Mucosa of rectum (tissue), 2 donors: ENCODE data around the gene HNRNPL.
"Not testable (repeated sequence)": the region's sequence is repeated elsewhere in the genome, so short reads cannot be mapped to it uniquely, and the experiment has no call there.

Experiments
- H3K27ac ChIP-seq, 2 donors: one replicate each; pipeline ENCODE4 v1.7.0; 2013; ENCODE audit warnings: inconsistent platforms in 2 of 2, low read depth in 2 of 2, low read length in 2 of 2
- H3K27me3 ChIP-seq, 2 donors: one replicate each; pipeline ENCODE4 v1.7.0; 2013; ENCODE audit warnings: low read length in 2 of 2; ENCODE audit not compliant: control insufficient read depth in 2 of 2, insufficient read depth in 2 of 2
- H3K36me3 ChIP-seq, 2 donors: one replicate each; pipeline ENCODE4 v1.7.0; 2013; ENCODE audit warnings: low read length in 2 of 2; ENCODE audit not compliant: control insufficient read depth in 2 of 2, insufficient read depth in 2 of 2
- H3K4me1 ChIP-seq, 2 donors: one replicate each; pipeline ENCODE4 v1.7.0; 2013; ENCODE audit warnings: low read length in 2 of 2, mild to moderate bottlenecking in 1 of 2; ENCODE audit not compliant: control insufficient read depth in 2 of 2, insufficient read depth in 2 of 2
- H3K4me3 ChIP-seq, 2 donors: one replicate each; pipeline ENCODE4 v1.7.0; 2013; ENCODE audit warnings: low read length in 2 of 2
- H3K9ac ChIP-seq, 2 donors: one replicate each; pipeline ENCODE4 v1.7.0; 2013; ENCODE audit warnings: low read length in 2 of 2, low read depth in 1 of 2, mild to moderate bottlenecking in 1 of 2
- H3K9me3 ChIP-seq, 2 donors: one replicate each; pipeline ENCODE4 v1.7.0; 2013; ENCODE audit warnings: low read length in 2 of 2; ENCODE audit not compliant: control insufficient read depth in 2 of 2
- donor health status: healthy.
- donor health status: Normal muscosa, but diverticular disease.

The HNRNPL gene

GRCh38 chr19:38803543-38803942 lies 46.2 kb downstream of the HNRNPL start:
- Histone ChIP-seq H3K9me3 (no peaks in the 10 kb centered on the region), H3K4me3 (no peak overlapping the region), H3K27ac (no peak overlapping the region), H3K4me1 (peaks cover under 1 to 3% of the 10 kb centered on the region in 2 donors), H3K9ac (no peak overlapping the region), H3K27me3 (no peaks in the 10 kb centered on the region), H3K36me3 (peaks cover 41 to 56% of the 10 kb centered on the region in 2 donors)

DNA sequence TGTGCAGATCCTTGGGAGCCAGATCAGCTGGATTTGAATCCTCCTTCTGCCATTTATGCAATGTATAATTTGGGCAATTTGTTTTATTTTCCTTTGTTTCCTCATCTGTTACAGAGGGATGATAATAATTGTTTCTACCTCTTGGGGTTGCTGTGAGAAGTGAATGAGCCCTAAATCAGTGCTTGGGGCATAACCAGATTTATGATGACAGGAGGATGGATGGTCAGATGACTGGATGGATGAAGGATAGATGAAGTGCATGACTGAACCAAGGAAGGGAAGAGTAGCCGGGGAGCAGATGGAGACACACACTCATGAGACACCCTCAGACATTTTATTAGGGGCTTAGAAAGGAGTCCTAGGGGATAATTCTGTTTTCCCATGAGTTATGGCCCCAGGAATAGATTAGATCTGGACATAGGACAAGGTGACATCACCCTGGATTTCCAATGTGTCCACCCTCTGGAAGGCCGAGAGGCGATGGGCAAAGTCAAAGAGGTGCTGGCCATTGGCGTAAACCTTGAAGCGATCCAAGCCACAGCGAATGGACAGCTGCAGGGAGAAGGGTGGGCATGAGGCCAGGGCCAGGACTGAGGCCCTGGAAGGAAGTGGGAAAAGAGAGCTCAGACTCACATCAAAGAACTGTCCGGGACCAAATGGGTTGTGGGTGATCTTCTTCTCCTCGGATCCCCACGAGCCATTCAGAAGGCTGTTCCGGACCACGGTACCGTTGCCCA lies 48.3 kb downstream of the HNRNPL start:
- Histone ChIP-seq H3K27ac (no peak overlapping the region), H3K4me1 (no peaks in the 10 kb centered on the region), H3K36me3 (peaks cover 39 to 54% of the 10 kb centered on the region in 2 donors), H3K9ac (no peak overlapping the region), H3K4me3 (no peak overlapping the region), H3K27me3 (no peaks in the 10 kb centered on the region), H3K9me3 (no peaks in the 10 kb centered on the region)

- peaks cover 37 to 49% of the 10 kb centered on the region in 2 donors for H3K36me3 ChIP-seq
- H3K9ac ChIP-seq: no peak overlapping the region
- no peaks in the 10 kb centered on the region for H3K9me3 ChIP-seq
- H3K27ac ChIP-seq: no peak overlapping the region
- no peaks in the 10 kb centered on the region for H3K27me3 ChIP-seq
- no peaks in the 10 kb centered on the region for H3K4me1 ChIP-seq
- H3K4me3 ChIP-seq: no peak overlapping the region
These were observed 49.0 kb downstream of the HNRNPL start for GRCh38 chr19:38800577-38801347.

DNA sequence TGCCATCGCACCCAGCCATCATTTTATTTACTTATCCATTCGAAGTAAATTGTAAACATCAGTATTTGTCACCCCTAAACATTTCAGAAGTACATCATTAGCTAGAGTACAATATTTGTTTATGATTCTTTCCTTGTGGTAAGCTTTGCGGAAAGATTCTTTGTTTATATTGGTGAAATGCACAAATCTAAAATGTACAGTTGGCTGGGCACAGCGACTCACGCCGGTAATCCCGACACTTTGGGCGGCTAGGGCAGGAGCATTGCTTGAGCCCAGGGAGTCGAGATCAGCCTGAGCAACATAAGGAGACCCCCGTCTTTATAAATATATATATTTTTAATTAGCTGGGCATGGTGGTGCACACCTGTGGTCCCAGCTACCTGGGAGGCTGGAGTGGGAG lies 50.7 kb downstream of the HNRNPL start:
- Histone ChIP-seq H3K9me3 (no peaks in the 10 kb centered on the region), H3K36me3 (peaks cover 29 to 38% of the 10 kb centered on the region in 2 donors), H3K9ac (no peak overlapping the region), H3K27ac (no peak overlapping the region), H3K27me3 (no peaks in the 10 kb centered on the region), H3K4me1 (no peaks in the 10 kb centered on the region), H3K4me3 (no peak overlapping the region)

- H3K4me3 ChIP-seq, H3K4me1 ChIP-seq, H3K27ac ChIP-seq, H3K9me3 ChIP-seq, H3K27me3 ChIP-seq, H3K9ac ChIP-seq: not testable (repeated sequence)
- peaks cover 19 to 28% of the 10 kb centered on the region in 2 donors for H3K36me3 ChIP-seq
These were observed 52.0 kb downstream of the HNRNPL start for GRCh38 chr19:38797781-38798180.

- H3K4me1 ChIP-seq: peaks cover 3 to 6% of the 10 kb centered on the region in 2 donors
- peaks cover 8 to 12% of the 10 kb centered on the region in 2 donors for H3K36me3 ChIP-seq
- H3K9me3 ChIP-seq: no peaks in the 10 kb centered on the region
- no peak overlapping the region for H3K27ac ChIP-seq
- no peaks in the 10 kb centered on the region for H3K27me3 ChIP-seq
- no peak overlapping the region for H3K4me3 ChIP-seq
- H3K9ac ChIP-seq: no peak overlapping the region
These were observed 53.6 kb downstream of the HNRNPL start for GRCh38 chr19:38796154-38796553.

DNA sequence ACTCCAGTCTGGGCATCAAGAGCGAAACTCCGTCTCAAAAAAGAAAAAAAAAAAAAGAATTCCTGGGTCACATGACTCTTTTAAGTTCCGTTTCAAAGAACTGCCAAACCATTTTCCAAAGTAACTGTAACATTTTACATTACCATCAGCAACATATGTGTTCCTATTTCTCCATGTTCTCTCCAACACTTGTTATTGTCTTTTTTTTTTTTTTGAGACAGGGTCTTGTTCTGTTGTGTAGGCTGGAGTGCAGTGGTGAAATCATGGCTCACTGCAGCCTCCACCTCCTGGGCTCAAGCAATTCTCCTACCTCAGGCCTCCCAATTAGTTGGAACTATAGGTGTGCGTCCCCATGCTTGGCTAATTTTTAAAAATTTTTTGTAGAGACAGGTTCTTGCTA lies 54.2 kb downstream of the HNRNPL start:
- Histone ChIP-seq H3K4me3 (no peak overlapping the region), H3K27me3 (no peaks in the 10 kb centered on the region), H3K9me3 (no peaks in the 10 kb centered on the region), H3K27ac (no peak overlapping the region), H3K9ac (no peak overlapping the region), H3K36me3 (peaks cover 2 to 6% of the 10 kb centered on the region in 2 donors), H3K4me1 (peaks cover 3 to 6% of the 10 kb centered on the region in 2 donors)

- peaks cover 3 to 6% of the 10 kb centered on the region in 2 donors for H3K4me1 ChIP-seq
- no peak overlapping the region for H3K4me3 ChIP-seq
- no peaks in the 10 kb centered on the region for H3K27me3 ChIP-seq
- no peaks in the 10 kb centered on the region for H3K9me3 ChIP-seq
- H3K9ac ChIP-seq: no peak overlapping the region
- no peaks in the 10 kb centered on the region for H3K36me3 ChIP-seq
- no peak overlapping the region for H3K27ac ChIP-seq
These were observed 56.1 kb downstream of the HNRNPL start for GRCh38 chr19:38793671-38794070.

GRCh38 chr19:38793177-38793576 lies 56.6 kb downstream of the HNRNPL start:
- H3K36me3 ChIP-seq: no peaks in the 10 kb centered on the region
- no peak overlapping the region for H3K27ac ChIP-seq
- no peak overlapping the region for H3K4me3 ChIP-seq

More at GRCh38 chr19:38793177-38793576, 56.6 kb downstream of the HNRNPL start:
- no peak overlapping the region for H3K9ac ChIP-seq
- H3K4me1 ChIP-seq: peaks cover 3 to 6% of the 10 kb centered on the region in 2 donors
- H3K9me3 ChIP-seq: no peaks in the 10 kb centered on the region
- H3K27me3 ChIP-seq: no peaks in the 10 kb centered on the region
